ENCODE results near the gene DDX27.

GRCh38 chr20:49275216-49275615, 56.0 kb downstream of the DDX27 start:
- no peak for TF ChIP-seq POLR2A (IDR thresholded peaks at IDR 0.05; ENCODE audit: low read depth, low read length)
- TF ChIP-seq PAX5 (IDR thresholded peaks at IDR 0.05; ENCODE audit: insufficient read depth, low read length, severe bottlenecking): no peak

Measured in GM12891 (cell line).